Measurements from ENCODE around the gene RASGRP3.
A peak's percentile ranks its signal among the peaks of the same experiment; 100 is the strongest.
"Not testable (repeated sequence)": the region's sequence is repeated elsewhere in the genome, so short reads cannot be mapped to it uniquely, and the experiment has no call there.

The RASGRP3 gene

DNA sequence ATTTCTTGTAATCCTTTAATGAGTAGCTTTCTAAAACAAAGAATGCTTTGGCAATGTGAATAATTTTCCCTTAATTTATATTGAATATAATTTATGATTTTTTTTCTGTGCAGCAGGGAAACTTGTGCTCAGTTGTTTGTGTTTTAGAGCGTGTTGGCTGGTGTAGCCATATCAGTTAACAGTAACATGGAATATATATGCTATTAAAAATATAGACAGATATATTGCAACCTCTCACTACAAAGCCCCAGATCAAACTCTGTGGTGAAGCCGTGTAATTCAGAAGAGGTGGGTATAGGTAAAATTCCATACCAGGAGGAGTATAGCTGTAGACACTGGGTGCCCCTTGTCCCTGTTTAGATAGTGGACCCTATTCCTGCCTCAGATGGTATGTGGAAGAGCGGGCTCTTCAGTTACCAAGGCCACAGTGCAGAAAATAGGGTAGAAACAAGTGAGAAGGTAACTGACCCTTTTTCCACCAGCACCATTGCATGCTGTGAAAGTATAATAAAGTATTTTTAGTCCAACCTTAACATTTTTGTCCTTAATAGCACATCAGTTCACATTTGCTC lies 18.1 kb upstream of the RASGRP3 start:
- no peak for DNase-seq

DNA sequence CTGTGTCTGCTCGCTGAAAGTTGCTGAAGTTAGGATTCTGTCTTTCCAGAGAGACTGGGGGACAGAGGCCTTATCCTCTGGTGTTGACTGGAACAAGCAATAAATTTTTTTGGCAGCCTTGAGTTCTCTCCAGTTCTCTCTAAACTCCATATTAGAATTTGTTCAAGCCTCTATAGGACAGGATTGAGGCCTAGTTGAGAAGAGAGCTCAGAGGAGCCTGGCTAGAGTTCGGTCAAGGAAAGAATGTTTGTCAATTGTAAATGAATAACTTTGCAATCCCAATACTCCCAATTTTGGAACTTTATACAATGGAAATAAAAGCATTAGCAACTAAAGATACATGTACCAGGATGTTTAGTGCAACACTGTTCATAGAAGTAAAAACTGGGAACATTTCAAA lies 16.7 kb upstream of the RASGRP3 start:
- no peak for DNase-seq

DNA sequence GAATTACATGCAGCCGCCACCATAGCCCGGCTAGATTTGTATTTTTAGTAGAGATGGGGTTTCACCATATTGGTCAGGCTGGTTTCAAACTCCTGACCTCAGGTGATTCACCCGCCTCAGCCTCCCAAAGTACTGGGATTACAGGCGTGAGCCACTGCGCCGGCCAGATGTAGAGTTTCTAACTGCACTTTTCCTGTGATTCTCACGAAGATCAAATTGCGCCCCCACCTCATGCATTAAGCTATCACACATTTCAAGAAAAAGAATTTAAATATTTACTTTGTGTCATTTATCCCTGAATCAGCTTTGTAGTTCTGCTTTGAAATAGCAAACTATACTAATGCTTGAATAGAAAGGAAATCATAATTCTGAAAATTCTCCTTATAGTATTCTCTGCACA lies 13.9 kb upstream of the RASGRP3 start:
- DNase-seq: not testable (repeated sequence)

DNA sequence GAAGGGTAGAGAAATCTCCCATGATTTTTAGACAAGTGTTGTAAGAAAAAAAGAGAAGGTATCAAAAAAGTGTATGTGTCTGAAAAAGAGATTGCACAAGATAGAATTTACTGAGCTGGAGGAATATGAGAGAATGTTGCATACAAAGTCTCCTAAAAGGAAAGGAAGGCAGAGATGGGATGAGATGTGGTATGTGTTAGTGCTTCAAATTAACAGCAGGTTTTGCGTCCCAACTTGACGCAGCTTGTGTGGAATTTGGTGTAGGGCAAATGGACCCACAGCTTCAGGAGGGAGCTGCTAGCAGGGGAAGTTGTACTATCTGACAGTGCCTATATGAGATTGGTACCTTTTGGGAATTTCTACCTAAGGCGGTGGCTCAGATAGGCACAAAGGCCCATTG lies 9.0 kb upstream of the RASGRP3 start:
- no peak for DNase-seq

DNA sequence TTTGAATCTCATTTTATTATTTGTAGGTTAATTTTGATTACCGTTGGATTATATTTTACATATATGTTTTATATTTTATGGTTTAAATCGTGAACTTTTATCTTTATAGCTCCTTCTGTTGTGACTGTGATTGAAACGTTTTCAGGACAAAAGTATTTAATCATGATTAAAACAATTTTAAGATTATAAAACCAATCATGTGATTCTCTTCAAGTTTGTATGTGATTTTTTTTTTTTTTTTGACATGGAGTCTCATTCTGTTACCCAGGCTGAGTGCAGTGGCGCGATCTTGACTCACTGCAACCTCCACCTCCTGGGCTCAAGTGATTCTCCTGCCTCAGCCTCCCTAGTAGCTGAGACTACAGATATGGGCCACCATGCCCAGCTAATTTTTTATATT lies 7.2 kb upstream of the RASGRP3 start:
- no peak for DNase-seq

DNA sequence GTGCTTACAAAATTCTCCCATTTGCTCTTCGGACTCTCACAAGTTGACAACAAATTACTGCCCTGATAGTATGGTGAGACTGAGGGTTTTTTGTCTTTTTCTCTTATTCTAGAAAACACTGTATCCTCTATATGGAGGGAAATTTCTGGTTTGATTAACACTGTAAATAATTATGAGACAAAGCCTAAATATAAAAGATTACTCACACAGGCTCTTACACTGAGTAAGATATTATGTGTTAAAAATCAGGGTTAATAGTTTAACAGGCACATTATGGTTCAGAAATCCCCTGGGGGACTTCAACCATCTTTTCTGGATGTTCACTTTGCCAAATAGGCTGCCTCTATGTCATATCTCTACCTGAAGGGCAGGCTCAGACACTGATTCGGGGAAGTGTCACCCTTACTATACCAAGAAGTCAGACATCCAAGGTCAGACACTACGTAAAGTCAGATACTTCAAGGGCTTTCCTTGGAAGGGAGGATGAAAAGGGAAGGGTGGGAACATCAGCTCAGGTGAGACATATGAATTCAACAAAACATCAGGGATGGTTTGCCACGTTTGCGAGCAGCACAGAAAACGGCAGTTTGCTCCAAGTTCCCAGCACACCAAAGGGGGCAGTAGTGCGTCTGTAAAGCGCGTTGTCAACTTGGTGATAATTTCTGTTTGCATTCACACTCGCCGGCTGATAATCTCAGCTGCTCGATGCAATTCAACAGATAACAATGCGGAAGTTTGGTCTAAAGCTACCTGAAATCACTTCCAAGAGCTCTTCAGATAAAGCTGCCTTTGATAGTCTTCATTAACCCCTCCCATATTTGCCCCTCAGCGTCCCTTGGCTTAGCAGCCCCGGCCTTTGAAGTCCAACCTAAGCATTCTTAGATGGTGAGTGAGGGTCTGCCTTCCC lies 972 bp upstream of the RASGRP3 start:
- DNase-seq: peak; percentile 5 to 56

DNA sequence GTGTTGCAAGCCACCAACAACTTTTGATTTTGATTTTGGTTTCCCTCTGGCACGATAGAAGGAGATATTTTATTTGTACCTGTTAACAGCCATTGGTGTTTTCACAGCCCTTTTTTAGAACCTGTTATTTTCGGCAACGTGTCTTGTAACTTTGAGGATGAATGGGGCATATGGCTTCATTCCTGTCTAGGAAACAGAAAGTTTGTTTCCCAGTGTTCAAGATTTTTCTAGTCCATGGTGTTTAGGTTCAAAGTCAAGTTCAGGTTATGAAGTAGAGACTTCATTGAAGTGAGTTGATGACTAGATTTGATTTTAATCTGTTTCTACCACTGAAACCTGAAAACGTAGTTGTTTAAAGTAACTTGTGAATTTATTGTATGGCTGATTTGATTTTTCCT lies 343 bp downstream of the RASGRP3 start:
- no peak for DNase-seq

DNA sequence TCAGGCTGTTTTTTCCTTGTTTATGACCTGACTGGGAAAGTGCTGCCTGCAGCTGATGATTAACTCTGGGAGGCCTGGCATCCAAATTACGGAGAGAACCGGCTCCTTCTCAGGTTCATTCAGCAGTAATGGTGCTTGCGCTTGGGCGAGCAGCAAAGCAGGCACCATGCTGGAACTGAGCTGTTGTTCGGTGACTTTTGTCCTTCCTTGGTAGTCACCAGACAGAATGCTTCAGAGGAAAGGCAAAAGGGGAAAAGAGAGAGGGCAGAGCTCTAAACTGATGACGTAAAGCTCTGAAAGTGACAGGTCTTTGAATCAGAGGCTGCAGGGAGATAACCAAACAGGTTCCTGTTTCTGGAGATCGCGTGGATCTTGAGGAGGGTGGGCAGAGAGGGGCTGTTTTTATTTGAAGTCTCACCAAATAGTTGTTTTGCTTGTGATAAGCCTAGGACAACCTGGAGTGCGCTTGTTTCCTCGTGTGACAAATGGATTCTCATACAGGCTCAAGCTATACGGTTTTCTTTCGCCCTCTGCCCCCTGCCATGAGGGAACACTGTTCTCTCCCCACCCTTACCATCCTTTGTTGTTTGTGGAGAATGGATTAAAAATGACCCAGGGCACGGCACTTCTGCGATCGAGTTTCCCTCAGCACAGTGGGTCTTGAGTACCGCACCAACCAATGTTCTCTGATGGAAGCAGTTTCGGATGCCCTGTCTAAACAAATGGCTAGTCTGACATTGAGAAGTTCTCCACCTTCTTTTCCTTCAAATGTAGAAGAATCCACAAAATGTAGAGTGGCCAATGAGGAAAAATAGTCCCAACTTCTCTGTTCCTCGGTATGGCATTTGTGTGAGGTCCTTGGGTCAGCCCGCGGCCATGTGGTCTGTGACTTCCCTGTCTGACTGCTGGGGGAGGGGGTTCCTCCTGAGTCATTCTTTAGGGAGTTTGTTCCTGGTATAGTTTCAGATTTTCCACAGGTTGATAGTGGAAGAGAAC lies 1.3 kb downstream of the RASGRP3 start:
- no peak for DNase-seq

DNA sequence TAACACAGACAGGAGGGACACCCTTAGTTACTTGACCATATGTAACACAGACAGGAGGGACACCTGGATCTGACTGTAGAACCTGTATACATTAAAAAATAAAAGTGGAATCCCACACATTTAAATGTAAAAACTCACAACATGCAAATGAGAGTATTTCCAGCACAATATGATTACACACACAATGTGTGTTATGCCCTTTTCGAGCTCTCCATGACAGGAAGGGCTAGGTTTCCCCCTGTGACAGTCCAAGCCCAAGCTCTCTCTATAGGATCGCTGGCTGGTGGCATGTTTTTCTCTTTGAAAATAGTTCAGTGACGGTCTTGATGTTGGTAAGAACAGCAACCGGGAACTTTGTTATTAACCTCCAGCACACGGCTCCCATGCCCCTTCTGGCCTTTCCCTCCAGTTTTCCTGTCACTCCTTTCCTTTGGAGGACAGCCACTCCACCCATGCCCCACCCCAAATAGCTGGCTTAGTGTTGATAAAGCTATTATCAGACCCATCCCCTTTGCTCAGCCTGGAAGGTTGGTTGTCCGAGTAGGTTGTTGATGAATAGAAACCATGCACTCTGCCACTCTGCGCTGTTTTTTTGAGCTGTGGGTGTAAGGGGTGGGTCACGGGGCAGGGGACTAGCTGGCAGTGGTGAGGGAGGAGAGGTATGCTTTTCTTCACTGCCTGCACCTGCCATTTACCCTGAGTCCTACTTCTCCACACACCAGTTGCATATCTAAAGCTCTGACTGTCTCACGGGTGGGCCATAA lies 2.7 kb downstream of the RASGRP3 start:
- no peak for DNase-seq

DNA sequence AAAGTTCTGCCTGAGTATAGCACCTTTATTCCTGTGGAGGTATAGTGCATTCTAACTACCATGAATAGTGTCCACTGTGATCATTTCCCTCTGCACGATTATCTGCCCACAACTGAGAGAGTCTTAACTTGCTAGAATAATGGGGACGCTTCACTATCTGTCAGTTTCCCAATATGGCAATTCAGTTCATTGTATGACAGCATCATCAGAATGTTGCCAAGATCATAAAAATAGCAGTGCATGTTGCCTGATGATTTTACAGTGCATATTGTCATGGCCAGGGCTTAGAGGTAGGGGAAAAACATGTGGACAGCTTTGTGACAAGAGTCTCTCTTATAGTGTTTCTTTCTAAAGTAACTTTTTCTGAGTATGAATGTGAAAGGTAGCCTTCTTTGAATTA lies 6.1 kb downstream of the RASGRP3 start:
- DNase-seq: no peak

DNA sequence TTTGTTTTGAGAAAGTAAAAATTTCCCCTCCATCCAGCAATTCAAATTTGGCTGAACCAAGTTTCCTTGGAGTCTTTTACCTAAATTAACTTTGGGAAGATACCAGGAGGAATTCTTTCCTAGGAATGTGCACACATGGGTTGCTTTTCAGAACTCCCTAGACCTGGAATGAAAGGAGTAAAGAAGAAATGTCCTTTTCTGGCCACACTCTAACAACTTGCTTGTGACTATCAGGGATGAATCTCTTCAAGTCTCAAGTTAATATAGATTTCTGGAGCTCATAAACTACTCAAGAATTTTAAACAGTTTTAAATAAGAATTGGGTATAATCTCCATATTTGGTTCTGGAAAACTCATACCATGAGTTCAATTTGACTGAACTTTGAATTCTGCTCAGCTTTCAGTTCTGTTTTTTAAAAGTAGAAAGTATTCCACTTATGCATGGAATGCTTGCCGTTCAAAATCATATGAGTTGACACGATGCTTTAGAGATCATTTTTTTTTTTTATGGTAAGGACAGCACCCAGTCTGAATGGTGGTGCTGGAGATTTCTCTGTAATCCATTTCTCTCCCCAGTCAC lies 7.7 kb downstream of the RASGRP3 start:
- no peak for DNase-seq

DNA sequence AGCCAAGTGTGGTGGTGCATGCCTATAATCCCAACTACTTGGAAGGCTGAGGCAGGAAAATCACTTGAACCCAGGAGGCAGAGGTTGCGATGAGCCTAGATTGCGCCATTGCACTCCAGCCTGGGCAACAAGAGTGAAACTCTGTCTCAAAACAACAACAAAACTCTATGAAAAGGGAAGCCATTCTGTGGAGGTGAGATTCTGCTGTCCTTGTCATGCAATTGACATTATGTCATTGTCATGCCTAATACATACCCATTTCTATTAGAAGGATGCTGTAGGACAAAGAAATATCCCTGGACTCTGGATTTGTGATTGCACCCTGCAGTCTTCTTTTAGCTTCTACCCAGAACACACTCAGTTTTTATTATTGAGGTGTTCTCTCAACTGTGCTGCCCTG lies 8.6 kb downstream of the RASGRP3 start:
- DNase-seq: no peak

DNA sequence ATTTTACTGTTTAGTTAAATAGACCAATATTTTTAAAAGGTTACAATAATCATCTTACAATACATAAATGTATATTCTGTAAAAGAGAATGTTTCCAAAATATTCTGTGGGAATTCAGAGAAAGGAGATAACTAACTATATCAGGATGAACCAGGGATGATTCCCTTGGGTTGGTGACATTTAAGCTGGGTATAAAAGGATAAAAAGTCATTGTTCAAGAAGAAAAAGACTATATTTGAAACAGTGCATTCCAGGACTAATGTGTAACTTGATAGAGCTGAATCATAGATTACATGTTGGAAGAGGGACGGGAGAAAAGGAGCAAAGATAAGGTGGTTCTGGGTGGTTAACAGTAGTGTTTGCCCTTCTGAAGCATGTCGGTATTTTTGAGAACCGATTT lies 10.1 kb downstream of the RASGRP3 start:
- DNase-seq: no peak

DNA sequence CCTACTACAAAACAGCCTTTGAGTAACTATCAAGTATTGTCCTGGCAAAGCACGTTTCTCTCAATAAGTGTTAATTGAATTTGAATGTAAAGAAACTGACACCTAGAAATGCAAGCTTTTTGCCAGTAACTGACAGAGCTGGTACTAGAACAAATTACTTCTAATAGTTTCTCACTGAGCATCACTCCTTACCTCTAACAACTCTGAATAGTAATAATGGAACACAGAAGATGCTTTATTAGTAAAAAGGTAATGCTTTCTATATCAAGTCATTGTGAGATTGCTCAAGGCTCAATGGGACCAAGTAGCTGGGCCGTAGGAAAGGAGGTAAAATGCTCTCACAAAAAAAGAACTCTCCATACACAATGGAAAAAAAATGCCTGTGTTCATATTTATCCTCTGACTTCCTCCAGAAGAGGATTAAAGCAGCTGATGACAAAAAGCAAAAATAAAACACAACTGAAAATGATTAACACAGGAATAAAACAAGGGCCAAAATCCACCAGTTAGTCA lies 11.8 kb downstream of the RASGRP3 start:
- no peak for DNase-seq

DNA sequence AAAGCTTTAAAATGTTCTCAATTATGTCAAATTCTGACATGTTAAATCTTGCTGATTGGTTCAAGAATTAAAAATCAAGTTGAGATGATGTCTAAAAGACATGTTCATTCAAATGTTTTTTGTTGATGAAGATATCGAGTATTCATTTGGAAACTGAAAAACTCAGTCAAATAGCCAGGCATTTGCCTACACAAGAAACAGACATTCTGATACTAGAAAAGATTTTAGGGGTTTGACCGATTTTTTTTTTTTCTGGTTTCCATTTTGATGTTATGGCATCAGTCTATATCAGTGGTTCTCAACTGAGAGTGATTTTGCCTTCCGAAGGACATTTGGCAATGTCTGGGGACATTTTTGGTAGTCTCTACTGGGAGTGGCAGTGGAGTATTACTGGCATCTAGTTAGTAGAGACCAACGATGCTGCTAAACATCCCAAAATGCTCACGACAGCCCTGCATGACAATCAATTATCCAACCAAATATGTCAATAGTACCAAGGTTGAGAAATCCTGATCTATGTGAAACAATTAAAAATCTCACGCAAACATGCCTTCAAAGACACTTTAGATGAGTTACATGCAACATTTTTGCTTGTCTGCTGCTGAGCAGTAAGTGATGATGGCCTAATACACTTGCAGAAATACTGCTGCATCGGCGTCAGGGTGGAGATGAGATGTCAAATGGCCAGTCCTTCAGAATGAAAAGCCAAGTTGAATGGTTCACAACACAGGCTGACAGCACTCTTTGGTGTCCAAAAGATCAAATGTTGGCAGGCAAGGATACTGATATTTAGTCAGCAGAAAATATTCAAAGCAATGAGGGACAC lies 12.5 kb downstream of the RASGRP3 start:
- DNase-seq: no peak

DNA sequence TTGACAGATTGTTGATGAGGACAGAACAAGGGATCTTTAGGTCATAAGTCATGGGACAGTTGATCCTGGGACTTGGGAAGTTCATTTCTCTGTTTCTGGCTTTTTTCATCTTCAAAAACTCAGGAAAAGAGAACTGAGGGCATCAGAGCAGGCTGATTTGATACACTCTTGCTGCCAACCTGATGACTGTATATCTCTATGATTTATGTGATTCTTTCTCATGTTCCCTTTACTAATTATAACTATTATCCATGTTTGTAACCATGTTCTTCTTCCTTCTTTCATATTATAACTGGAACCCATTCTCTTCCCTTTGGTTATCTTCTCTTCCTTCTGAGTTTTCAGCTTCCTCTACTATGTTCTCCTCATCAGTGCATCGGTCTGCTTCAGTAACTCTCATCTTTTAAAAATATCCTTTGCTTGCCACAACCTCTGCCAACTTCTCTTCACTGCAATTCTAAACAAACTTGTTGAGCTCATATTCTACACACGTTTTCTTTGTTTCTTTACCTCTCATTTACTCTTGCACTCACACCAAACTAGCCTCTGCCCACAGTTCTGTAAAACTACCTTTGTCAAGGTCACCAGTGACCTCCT lies 13.5 kb downstream of the RASGRP3 start:
- no peak for DNase-seq

DNA sequence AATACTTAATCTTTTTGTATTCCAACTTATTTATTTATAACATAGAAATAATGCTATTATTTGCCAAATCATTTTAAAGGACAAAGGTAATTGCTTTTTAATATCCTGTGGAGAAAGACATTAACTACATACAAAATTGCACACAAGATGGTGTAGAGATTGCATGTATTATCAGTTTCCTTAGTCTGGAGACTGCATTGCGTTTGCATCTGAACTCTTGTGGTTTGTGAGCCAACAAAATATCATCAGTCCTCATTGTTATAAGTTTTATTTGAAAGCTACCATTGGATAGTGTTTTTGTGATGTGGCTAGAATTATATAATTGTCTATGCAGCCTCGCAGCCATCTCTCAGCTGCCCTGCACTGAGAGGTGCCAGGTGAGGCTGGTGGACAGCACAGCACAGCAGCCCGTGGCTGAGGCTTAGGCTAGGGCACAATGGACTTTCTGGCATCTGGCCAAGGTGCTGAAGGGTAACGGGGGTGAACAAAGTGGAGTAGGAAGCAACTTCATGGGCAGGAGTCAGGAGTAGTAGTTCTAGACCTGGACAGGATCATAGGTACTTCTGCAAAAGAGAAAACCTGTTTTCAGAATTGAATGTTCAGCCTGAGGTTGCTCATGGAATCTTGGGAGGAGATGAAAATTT lies 15.1 kb downstream of the RASGRP3 start:
- no peak for DNase-seq

DNA sequence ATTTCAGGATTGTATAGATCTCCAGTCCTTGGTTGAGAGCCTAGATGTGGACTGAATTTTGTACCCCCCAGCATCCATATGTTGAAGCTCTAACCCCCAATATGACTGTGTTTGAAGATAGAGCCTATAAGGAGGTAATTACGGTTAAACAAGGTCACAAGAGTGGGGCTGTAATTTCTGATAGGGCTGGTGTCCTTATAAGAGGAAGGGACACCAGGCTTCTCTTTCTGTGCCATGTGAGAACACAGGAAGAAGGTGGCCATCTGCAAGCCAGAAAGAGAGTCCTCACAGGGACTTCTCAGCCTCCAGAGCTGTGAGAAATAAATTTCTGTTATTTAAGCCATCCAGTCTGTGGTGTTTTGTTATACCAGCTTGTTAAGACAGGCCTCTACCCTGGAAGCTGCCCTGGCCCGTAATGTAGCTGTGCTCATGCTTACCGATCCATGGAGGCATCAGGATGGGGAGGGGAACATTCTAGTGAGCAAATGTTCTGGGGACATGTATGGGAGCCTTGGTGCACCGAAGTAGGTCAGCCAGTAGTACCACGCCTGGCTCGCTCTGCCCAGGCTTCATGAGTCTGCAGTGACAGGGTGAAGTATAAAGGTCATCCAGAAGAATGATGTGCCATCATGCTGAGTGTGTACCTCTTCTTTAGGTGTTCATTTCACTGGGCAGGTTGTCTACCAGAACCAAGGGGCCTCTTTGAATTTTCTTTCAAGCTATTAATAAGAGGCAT lies 16.1 kb downstream of the RASGRP3 start:
- DNase-seq: no peak

DNA sequence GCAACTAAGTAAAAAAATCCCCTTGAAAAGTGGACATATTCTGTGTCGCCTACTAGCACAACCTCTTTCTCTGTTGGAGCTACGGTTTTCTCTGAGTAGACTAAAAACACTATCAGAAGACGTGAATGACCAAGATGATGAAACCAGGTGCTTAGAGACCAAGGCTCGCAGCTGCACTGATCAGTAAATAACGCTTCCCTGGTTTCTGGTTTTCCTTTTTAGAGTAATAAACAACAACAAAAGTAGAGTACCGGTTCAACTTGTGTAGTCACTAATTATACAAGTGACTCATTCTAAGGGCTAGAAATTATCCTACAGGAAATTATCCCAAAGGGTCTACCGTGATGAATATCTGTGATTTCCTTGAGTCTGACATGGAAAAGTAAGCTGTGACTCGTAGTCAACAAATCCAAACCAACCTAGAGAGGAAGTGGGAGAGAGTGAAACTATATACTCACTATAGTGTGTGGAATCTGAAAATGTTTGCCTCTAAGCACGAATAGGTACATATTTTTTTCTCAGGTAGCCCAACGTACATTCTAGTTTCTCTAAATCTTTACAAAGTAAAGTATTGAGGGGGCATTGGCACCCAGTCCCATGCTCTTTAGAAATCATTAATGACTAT lies 17.8 kb downstream of the RASGRP3 start:
- no peak for DNase-seq

Measured in NCI-H446 (cell line).